Measurements from ENCODE around the gene LARGE1.

Gene LARGE1

GRCh38 chr22:33347002-33347401 is 573.3 kb downstream of the LARGE1 start:
- DNase-seq: no peak

- no peak for DNase-seq
Measured at GRCh38 chr22:33341611-33342010, 578.7 kb downstream of the LARGE1 start.

GRCh38 chr22:33337524-33337923 is 582.8 kb downstream of the LARGE1 start:
- no peak for DNase-seq

GRCh38 chr22:33335611-33336279 is 584.5 kb downstream of the LARGE1 start:
- no peak for DNase-seq

GRCh38 chr22:33332538-33332937 is 587.7 kb downstream of the LARGE1 start:
- DNase-seq: no peak

GRCh38 chr22:33331017-33331416 is 589.3 kb downstream of the LARGE1 start:
- DNase-seq: no peak

GRCh38 chr22:33330534-33330933 is 589.7 kb downstream of the LARGE1 start:
- DNase-seq: no peak

GRCh38 chr22:33329398-33329797 is 590.9 kb downstream of the LARGE1 start:
- DNase-seq: no peak

GRCh38 chr22:33328789-33329296 is 591.4 kb downstream of the LARGE1 start:
- peak; percentile 78 for DNase-seq

GRCh38 chr22:33327348-33327860 is 592.9 kb downstream of the LARGE1 start:
- DNase-seq: no peak

- no peak for DNase-seq
Measured at GRCh38 chr22:33326540-33327295, 593.6 kb downstream of the LARGE1 start.

- DNase-seq: no peak
Measured at GRCh38 chr22:33325232-33326004, 594.9 kb downstream of the LARGE1 start.

- DNase-seq: no peak
Measured at GRCh38 chr22:33324228-33324627, 596.0 kb downstream of the LARGE1 start.

GRCh38 chr22:33321466-33321865 is 598.8 kb downstream of the LARGE1 start:
- no peak for DNase-seq

GRCh38 chr22:33315954-33316353 is 604.3 kb downstream of the LARGE1 start:
- no peak for DNase-seq

- no peak for DNase-seq
Measured at GRCh38 chr22:33315117-33315516, 605.2 kb downstream of the LARGE1 start.

GRCh38 chr22:33314316-33314715 is 606.0 kb downstream of the LARGE1 start:
- DNase-seq: no peak

GRCh38 chr22:33303099-33303498 is 617.2 kb downstream of the LARGE1 start:
- DNase-seq: no peak

- no peak for DNase-seq
Measured at GRCh38 chr22:33302549-33302948, 617.7 kb downstream of the LARGE1 start.

GRCh38 chr22:33302049-33302545 is 618.2 kb downstream of the LARGE1 start:
- peak; percentile 68 for DNase-seq

GRCh38 chr22:33300165-33300564 is 620.1 kb downstream of the LARGE1 start:
- DNase-seq: no peak

- no peak for DNase-seq
Measured at GRCh38 chr22:33299245-33299956, 620.9 kb downstream of the LARGE1 start.

Data from fibroblast of skin of back (primary cell).